Esophagus muscularis mucosa (tissue), 4 donors: ENCODE data around the gene CNTNAP4. TPM values are rescaled to one million over a fixed set of nuclear protein-coding genes. Genes with fewer than 3 reads are reported as not detected.

Experiments
- DNase-seq: peaks from one replicate; pipeline ENCODE4 v3.0.0-alpha.2; 2017; ENCODE audit errors: extremely low spot score
- H3K27ac ChIP-seq, 4 donors: fragments of 200-600 bp; sonication (generic); replicated peaks in 1 of 4; 1 replicate in 3 of 4; 2 replicates in 1 of 4; pipeline ENCODE4 v1.5.1; 2016 to 2019; ENCODE audit warnings: mild to moderate bottlenecking in 1 of 4
- H3K27me3 ChIP-seq, 4 donors: fragments of 200-600 bp; sonication (generic); one replicate each; pipeline versions ENCODE4 v1.5.1 to v1.6.0; 2016 to 2019
- H3K36me3 ChIP-seq, 4 donors: fragments of 200-600 bp; sonication (generic); one replicate each; pipeline ENCODE4 v1.5.1; 2016 to 2019
- H3K4me1 ChIP-seq, 4 donors: fragments of 200-600 bp; sonication (generic); one replicate each; pipeline ENCODE4 v1.5.1; 2016 to 2019
- H3K4me3 ChIP-seq, 4 donors: fragments of 200-600 bp; sonication (generic); 1 replicate in 2 of 4; 2 replicates in 2 of 4; pipeline ENCODE4 v1.5.1; 2016 to 2019; ENCODE audit warnings: mild to moderate bottlenecking in 4 of 4, moderate library complexity in 1 of 4
- H3K9me3 ChIP-seq, 4 donors: fragments of 200-600 bp; sonication (generic); 1 replicate in 3 of 4; 2 replicates in 1 of 4; pipeline ENCODE4 v1.5.1; 2016 to 2019
- CTCF ChIP-seq, 3 experiments: fragments of 200-600 bp in 2 of 3; fragments of 450-650 bp in 1 of 3; sonication (generic) in 2 of 3; IDR thresholded peaks; one replicate each; pipeline ENCODE4 v1.5.1; 2017 to 2019; ENCODE audit warnings: antibody characterized with exemption in 3 of 3, mild to moderate bottlenecking in 2 of 3, moderate library complexity in 1 of 3
- EP300 ChIP-seq: sonication (generic); formaldehyde crosslinking; IDR thresholded peaks from one replicate; pipeline ENCODE4 v1.6.1; 2017; ENCODE audit warnings: antibody characterized with exemption
- POLR2A ChIP-seq: fragments of 450-650 bp; IDR thresholded peaks from one replicate; pipeline ENCODE4 v1.6.1; 2017; ENCODE audit warnings: antibody characterized with exemption, moderate library complexity, mild to moderate bottlenecking, low read depth
- POLR2AphosphoS5 ChIP-seq, 2 donors: sonication (generic); formaldehyde crosslinking; IDR thresholded peaks; one replicate each; pipeline ENCODE4 v1.6.1; 2017; ENCODE audit warnings: antibody characterized with exemption in 2 of 2
- WGBS: methylation state at CpG from one replicate; pipeline ENCODE4 v1.1.5; 2018; 5-methylcytosine and 5-hydroxymethylcytosine counted together
- intact Hi-C: fragments of 100-400 bp; cut with DNase I; formaldehyde crosslinking; loops from one replicate; pipeline ENCODE4 v1.15.1; 2023
- total RNA-seq, 4 donors: library from RNA; depleted of rRNA; stranded (reverse); fragments of >200 nt; gene quantifications; one replicate each; pipeline versions ENCODE4 v1.1.0 to v1.2.1, GENCODE V29; 2016

The CNTNAP4 gene
- total RNA-seq, 4 donors from 2014 or later: 0.80 to 2.1 (median 1.6) TPM

- no peak overlapping the region for H3K4me3 ChIP-seq
- H3K36me3 ChIP-seq: no peaks in the 10 kb centered on the region
- no peaks in the 10 kb centered on the region for H3K9me3 ChIP-seq
- intact Hi-C loops: no loop called here
- no peaks in the 10 kb centered on the region for H3K4me1 ChIP-seq
- no peak overlapping the region for H3K27ac ChIP-seq
- 77% methylated on average over 6 of the region's 6 CpGs for WGBS
- no peak for DNase-seq
- TF ChIP-seq EP300 (no peak), CTCF (IDR thresholded peaks at IDR 0.05) (no peak), POLR2AphosphoS5 (IDR thresholded peaks at IDR 0.05) (no peak), POLR2A (no peak)
- no peaks in the 10 kb centered on the region for H3K27me3 ChIP-seq
Measured at GRCh38 chr16:76487411-76488064, 210.3 kb downstream of the CNTNAP4 start.

DNA sequence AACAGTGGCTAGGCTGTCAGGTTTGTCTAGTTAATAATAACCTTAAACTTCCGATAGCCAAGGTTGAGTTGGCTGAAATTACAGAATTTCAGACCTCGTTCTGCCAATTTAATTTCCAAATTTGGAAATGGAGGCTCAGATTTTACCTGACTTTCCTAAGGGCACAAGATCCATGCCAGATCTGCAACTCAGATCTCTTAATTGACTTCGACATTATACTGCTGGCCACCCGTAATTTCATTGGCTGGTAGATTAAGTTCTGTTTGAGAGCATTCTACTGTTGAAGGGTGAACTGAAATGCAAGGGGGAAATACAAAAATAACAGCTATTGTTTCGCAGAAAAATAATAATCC, 210.8 kb downstream of the CNTNAP4 start:
- WGBS: 87% methylated on average over 5 of the region's 5 CpGs
- Histone ChIP-seq H3K27me3 (no peaks in the 10 kb centered on the region), H3K4me1 (no peaks in the 10 kb centered on the region), H3K27ac (no peak overlapping the region), H3K4me3 (no peak overlapping the region), H3K9me3 (no peaks in the 10 kb centered on the region), H3K36me3 (no peaks in the 10 kb centered on the region)
- TF ChIP-seq EP300: no peak
- no peak for TF ChIP-seq POLR2AphosphoS5 (IDR thresholded peaks at IDR 0.05)
- no peak for TF ChIP-seq CTCF (IDR thresholded peaks at IDR 0.05)
- no peak for TF ChIP-seq POLR2A
- intact Hi-C loops: no loop called here
- no peak for DNase-seq

DNA sequence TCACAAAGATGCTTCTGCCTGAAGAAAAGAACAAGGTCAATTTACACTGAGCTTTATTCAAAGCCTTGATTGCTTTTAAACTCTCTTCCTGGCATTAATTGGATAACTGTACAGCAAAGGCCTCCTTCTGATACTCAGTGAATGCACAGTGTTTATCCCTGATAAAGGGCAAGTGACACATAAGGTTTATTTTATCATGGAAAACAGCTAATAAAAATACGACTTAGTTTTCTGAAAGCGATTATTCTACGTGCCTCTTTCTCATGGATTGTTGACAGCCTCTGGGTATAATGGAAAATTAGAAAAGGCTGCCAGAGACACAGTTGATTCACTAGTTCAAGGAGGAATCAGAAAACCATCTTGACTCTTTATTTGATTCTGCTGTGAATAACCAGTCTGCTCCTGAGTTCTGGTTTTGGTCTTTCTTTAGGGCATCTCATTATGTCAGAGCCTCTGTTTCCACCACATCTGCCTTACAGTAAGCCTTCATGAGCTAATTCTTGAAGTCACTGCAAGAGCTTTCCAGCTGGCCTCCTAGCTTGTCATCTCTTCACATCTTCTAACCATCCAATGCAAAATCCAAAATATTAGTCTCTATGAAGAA, 212.9 kb downstream of the CNTNAP4 start:
- no peak for DNase-seq
- Histone ChIP-seq H3K27ac (no peak overlapping the region), H3K9me3 (no peaks in the 10 kb centered on the region), H3K4me3 (no peak overlapping the region), H3K4me1 (no peaks in the 10 kb centered on the region), H3K36me3 (no peaks in the 10 kb centered on the region), H3K27me3 (no peaks in the 10 kb centered on the region)
- 73% methylated on average over 3 of the region's 3 CpGs for WGBS
- TF ChIP-seq CTCF (IDR thresholded peaks at IDR 0.05) (no peak), POLR2AphosphoS5 (IDR thresholded peaks at IDR 0.05) (no peak), POLR2A (no peak), EP300 (no peak)
- intact Hi-C loops: no loop called here

DNA sequence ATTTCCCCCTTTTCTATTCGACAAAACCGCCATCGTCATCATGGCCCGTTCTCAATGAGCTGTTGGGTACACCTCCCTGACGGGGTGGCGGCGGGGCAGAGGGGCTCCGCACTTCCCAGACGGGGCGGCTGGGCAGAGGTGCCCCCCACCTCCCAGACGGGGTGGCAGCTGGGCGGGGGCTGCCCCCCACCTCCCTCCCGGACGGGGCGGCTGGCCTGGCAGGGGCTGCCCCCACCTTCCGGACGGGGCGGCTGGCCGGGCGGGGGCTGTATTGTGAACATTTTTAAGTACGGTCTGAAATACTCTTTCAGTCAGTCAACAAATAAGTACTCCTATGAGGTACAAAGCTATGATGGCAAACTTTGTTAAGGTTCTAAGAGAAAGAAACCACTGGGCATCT, 222.8 kb downstream of the CNTNAP4 start:
- intact Hi-C loops: no loop called here
- no peaks in the 10 kb centered on the region for H3K36me3 ChIP-seq
- H3K27me3 ChIP-seq: no peaks in the 10 kb centered on the region
- no peak overlapping the region for H3K4me3 ChIP-seq
- H3K27ac ChIP-seq: no peak overlapping the region
- WGBS: over 99% methylated on average over 15 of the region's 21 CpGs
- no peak for TF ChIP-seq POLR2A
- H3K4me1 ChIP-seq: no peaks in the 10 kb centered on the region
- H3K9me3 ChIP-seq: no peaks in the 10 kb centered on the region
- DNase-seq: no peak

- 91% methylated on average over 8 of the region's 8 CpGs for WGBS
Measured at GRCh38 chr16:76502063-76502462, 224.9 kb downstream of the CNTNAP4 start.

More at GRCh38 chr16:76502063-76502462, 224.9 kb downstream of the CNTNAP4 start:
- intact Hi-C loops: no loop called here
- no peak for DNase-seq
- Histone ChIP-seq H3K36me3 (no peaks in the 10 kb centered on the region), H3K9me3 (no peaks in the 10 kb centered on the region), H3K27ac (no peak overlapping the region), H3K4me3 (no peak overlapping the region), H3K4me1 (no peaks in the 10 kb centered on the region), H3K27me3 (no peaks in the 10 kb centered on the region)
- no peak for TF ChIP-seq EP300
- TF ChIP-seq CTCF (IDR thresholded peaks at IDR 0.05): no peak
- no peak for TF ChIP-seq POLR2AphosphoS5 (IDR thresholded peaks at IDR 0.05)
- no peak for TF ChIP-seq POLR2A
